Measurements from ENCODE around the gene SLC18B1.

The SLC18B1 gene

GRCh38 chr6:132797951-132798868 is at the start of gene SLC18B1:
TSS of gene SLC18B1 (minus strand) at chr6:132798637. CDS start at chr6:132798456, 181 bp downstream.
- DNase-seq: peak in 1 of 2 experiments; percentile 20

GRCh38 chr6:132843316-132844035 is 45.0 kb upstream of the SLC18B1 start:
- DNase-seq: no peak

- DNase-seq: no peak
Measured at GRCh38 chr6:132841966-132842365, 43.5 kb upstream of the SLC18B1 start.

GRCh38 chr6:132832891-132833290 is 34.5 kb upstream of the SLC18B1 start:
- no peak for DNase-seq

GRCh38 chr6:132830334-132830751 is 31.9 kb upstream of the SLC18B1 start:
- no peak for DNase-seq

GRCh38 chr6:132820629-132821381 is 22.4 kb upstream of the SLC18B1 start:
- no peak for DNase-seq

- no peak for DNase-seq
Measured at GRCh38 chr6:132819405-132820161, 21.1 kb upstream of the SLC18B1 start.

GRCh38 chr6:132818404-132819359 is 20.2 kb upstream of the SLC18B1 start:
- no peak for DNase-seq

GRCh38 chr6:132817554-132818403 is 19.3 kb upstream of the SLC18B1 start:
- no peak for DNase-seq

GRCh38 chr6:132816660-132817059 is 18.2 kb upstream of the SLC18B1 start:
- DNase-seq: no peak

GRCh38 chr6:132814716-132815570 is 16.5 kb upstream of the SLC18B1 start:
- no peak for DNase-seq

- DNase-seq: peak in 1 of 2 experiments; percentile 21
Measured at GRCh38 chr6:132813173-132813856, 14.9 kb upstream of the SLC18B1 start.

GRCh38 chr6:132812756-132813172 is 14.3 kb upstream of the SLC18B1 start:
- DNase-seq: no peak

- no peak for DNase-seq
Measured at GRCh38 chr6:132812255-132812732, 13.9 kb upstream of the SLC18B1 start.

- no peak for DNase-seq
Measured at GRCh38 chr6:132811276-132811675, 12.8 kb upstream of the SLC18B1 start.

- DNase-seq: no peak
Measured at GRCh38 chr6:132805548-132805947, 7.1 kb upstream of the SLC18B1 start.

- DNase-seq: no peak
Measured at GRCh38 chr6:132804251-132804650, 5.8 kb upstream of the SLC18B1 start.

GRCh38 chr6:132800656-132801055 is 2.2 kb upstream of the SLC18B1 start:
- no peak for DNase-seq
